SK-N-SH (cell line): ENCODE measurements around the gene TFR2. TPM values are rescaled to one million over a fixed set of nuclear protein-coding genes. Genes with fewer than 3 reads are reported as not detected.

ENCODE experiments used
- CTCF ChIA-PET: fragments of 300-600, 350-600 bp; formaldehyde crosslinking; extraction: SDS; loops from one replicate; lab custom pipeline; 2021; lab: Yijun Ruan, JAX
- POLR2A ChIA-PET: fragments of 350-600 bp; sonication (Branson Sonifier 250); formaldehyde crosslinking; extraction: SDS; loops from one replicate; lab custom pipeline; 2020; ENCODE audit warnings: antibody characterized with exemption, inconsistent platforms; lab: Yijun Ruan, JAX
- DNase-seq: peaks from one replicate; pipeline ENCODE4 v3.0.0; 2012
- H2AFZ ChIP-seq: fragments of 200-600 bp; sonication (generic); 2 replicates; pipeline ENCODE4 v1.8.1; 2016; ENCODE audit warnings: antibody characterized with exemption, mild to moderate bottlenecking, low read depth
- H3F3A ChIP-seq: fragments of 200-600 bp; sonication (generic); replicated peaks from 2 replicates; pipeline ENCODE3; 2016; ENCODE audit warnings: antibody characterized with exemption, mild to moderate bottlenecking; ENCODE audit not compliant: insufficient read depth
- H3K27ac ChIP-seq, 2 experiments: fragments of 200-500 bp in 1 of 2; fragments of 200-600 bp in 1 of 2; sonication (Bioruptor generic) in 1 of 2; sonication (generic), shearing (Covaris generic) in 1 of 2; 2 replicates each; pipeline versions ENCODE4 v1.5.1 to v1.6.1; 2014 to 2016; ENCODE audit warnings: low read depth in 2 of 2, inconsistent platforms in 1 of 2, low read length in 1 of 2, mild to moderate bottlenecking in 1 of 2, mixed read lengths in 1 of 2
- H3K27me3 ChIP-seq: fragments of 200-600 bp; sonication (generic), shearing (Covaris generic); 2 replicates; pipeline ENCODE4 v1.6.1; 2016; ENCODE audit warnings: mixed run types; ENCODE audit not compliant: insufficient read depth
- H3K36me3 ChIP-seq, 2 experiments: fragments of 200-500 bp in 1 of 2; fragments of 200-600 bp in 1 of 2; sonication (Bioruptor generic) in 1 of 2; sonication (generic) in 1 of 2; replicated peaks in 1 of 2; 2 replicates each; pipeline versions ENCODE3 to v1.5.1; 2014 to 2016; ENCODE audit warnings: low read length in 1 of 2, mild to moderate bottlenecking in 1 of 2; ENCODE audit not compliant: insufficient read depth in 2 of 2, control insufficient read depth in 1 of 2
- H3K4me1 ChIP-seq, 2 experiments: fragments of 200-500 bp in 1 of 2; fragments of 200-600 bp in 1 of 2; sonication (Bioruptor generic) in 1 of 2; sonication (generic), shearing (Covaris generic) in 1 of 2; 2 replicates each; pipeline versions ENCODE4 v1.5.1 to v1.6.1; 2014 to 2016; ENCODE audit warnings: low read depth in 1 of 2, low read length in 1 of 2, mixed run types in 1 of 2; ENCODE audit not compliant: insufficient read depth in 2 of 2, control insufficient read depth in 1 of 2
- H3K4me2 ChIP-seq: fragments of 200-600 bp; sonication (generic), shearing (Covaris generic); 2 replicates; pipeline ENCODE4 v1.6.1; 2017; ENCODE audit warnings: mixed run types
- H3K4me3 ChIP-seq, 2 experiments: fragments of 200-500 bp in 1 of 2; fragments of 200-600 bp in 1 of 2; sonication (Bioruptor generic) in 1 of 2; sonication (generic), shearing (Covaris generic) in 1 of 2; 2 replicates each; pipeline versions ENCODE4 v1.5.1 to v1.8.1; 2014 to 2016; ENCODE audit warnings: low read depth in 2 of 2, inconsistent platforms in 1 of 2, low read length in 1 of 2, mild to moderate bottlenecking in 1 of 2, mixed read lengths in 1 of 2, moderate library complexity in 1 of 2
- H3K79me2 ChIP-seq: fragments of 200-600 bp; sonication (generic); 2 replicates; pipeline ENCODE4 v1.8.1; 2017; ENCODE audit warnings: mild to moderate bottlenecking; ENCODE audit not compliant: insufficient read depth
- H3K9ac ChIP-seq: fragments of 200-600 bp; sonication (generic); 2 replicates; pipeline ENCODE4 v1.6.1; 2017; ENCODE audit warnings: mixed run types
- H3K9me2 ChIP-seq: fragments of 200-600 bp; sonication (generic); 2 replicates; pipeline ENCODE4 v1.6.1; 2017; ENCODE audit warnings: mixed run types
- H3K9me3 ChIP-seq: fragments of 200-600 bp; sonication (generic); 2 replicates; pipeline ENCODE4 v1.6.1; 2017; ENCODE audit warnings: mixed run types, mild to moderate bottlenecking, moderate library complexity
- H4K20me1 ChIP-seq: fragments of 200-600 bp; sonication (generic); 2 replicates; pipeline ENCODE4 v1.6.1; 2017; ENCODE audit warnings: mild to moderate bottlenecking, mixed run types; ENCODE audit not compliant: insufficient read depth
- CHD2 ChIP-seq: fragments of 150-350 bp; IDR thresholded peaks from 2 replicates; pipeline ENCODE4 v1.6.1; 2018; ENCODE audit warnings: low read length; ENCODE audit not compliant: partially characterized antibody
- ELF1 ChIP-seq: IDR thresholded peaks from 2 replicates; pipeline ENCODE4 v1.4.0; 2012
- EZH2phosphoT487 ChIP-seq: fragments of 200-600 bp; sonication (generic); IDR thresholded peaks from 2 replicates; pipeline ENCODE4 v1.6.1; 2017; ENCODE audit warnings: low read depth, mixed run types, mild to moderate bottlenecking, antibody characterized with exemption, moderate library complexity, borderline replicate concordance
- FOSL2 ChIP-seq: IDR thresholded peaks from 2 replicates; pipeline ENCODE4 v1.4.0; 2012; ENCODE audit warnings: low read depth, mild to moderate bottlenecking, moderate library complexity, borderline replicate concordance
- FOXM1 ChIP-seq: IDR thresholded peaks from 2 replicates; pipeline ENCODE4 v1.4.0; 2012; ENCODE audit warnings: low read depth, mild to moderate bottlenecking
- MAX ChIP-seq: IDR thresholded peaks from 2 replicates; pipeline ENCODE4 v1.4.0; 2012; ENCODE audit warnings: low read depth
- MEF2A ChIP-seq: IDR thresholded peaks from 2 replicates; pipeline ENCODE4 v1.4.0; 2012; ENCODE audit warnings: low read depth, borderline replicate concordance
- NFIC ChIP-seq: IDR thresholded peaks from 2 replicates; pipeline ENCODE4 v1.4.0; 2012; ENCODE audit warnings: borderline replicate concordance
- PBX3 ChIP-seq: IDR thresholded peaks from 2 replicates; pipeline ENCODE4; 2012
- POLR2AphosphoS5 ChIP-seq: IDR thresholded peaks from 2 replicates; pipeline ENCODE4 v1.6.1; 2012; ENCODE audit warnings: low read depth, low read length
- REST ChIP-seq: IDR thresholded peaks from 2 replicates; pipeline ENCODE4 v1.6.1; 2012; ENCODE audit warnings: mild to moderate bottlenecking, low read depth, low read length, moderate library complexity
- RFX5 ChIP-seq: IDR thresholded peaks from 2 replicates; pipeline ENCODE4 v1.6.1; 2012; ENCODE audit warnings: mild to moderate bottlenecking, improper control_type of control experiment, low read length
- SIN3A ChIP-seq: IDR thresholded peaks from 2 replicates; pipeline ENCODE4 v1.6.1; 2012; ENCODE audit warnings: low read depth, mild to moderate bottlenecking, low read length, moderate library complexity, borderline replicate concordance
- TAF1 ChIP-seq: IDR thresholded peaks from 2 replicates; pipeline ENCODE4 v1.6.1; 2012; ENCODE audit warnings: low read depth, mild to moderate bottlenecking, low read length, moderate library complexity, borderline replicate concordance
- TEAD4 ChIP-seq: IDR thresholded peaks from 2 replicates; pipeline ENCODE4 v1.4.0; 2012; ENCODE audit warnings: mild to moderate bottlenecking, borderline replicate concordance; ENCODE audit not compliant: insufficient read depth
- USF1 ChIP-seq: IDR thresholded peaks from 2 replicates; pipeline ENCODE4 v1.4.0; 2012; ENCODE audit warnings: low read depth, borderline replicate concordance
- ZBTB33 ChIP-seq: IDR thresholded peaks from 2 replicates; pipeline ENCODE4 v1.4.0; 2012; ENCODE audit warnings: low read depth, borderline replicate concordance
- WGBS: methylation state at CpG from one replicate; pipeline ENCODE4 v1.1.6; 2017; ENCODE audit warnings: low lambda C conversion rate; 5-methylcytosine and 5-hydroxymethylcytosine counted together
- polyA plus RNA-seq, 3 experiments: library from polyadenylated mRNA; depleted of rRNA; stranded (reverse); fragments of >200 nt; gene quantifications; 2 replicates each; pipeline ENCODE4 v1.2.3, GENCODE V29; 2012

The TFR2 gene
- polyA plus RNA-seq, 1 of the 3 experiments (the other 2 are of a cell fraction): 0.30 TPM

GRCh38 chr7:100603726-100604027, 37.7 kb downstream of the TFR2 start:
- no peaks in the 10 kb centered on the region for H3K27me3 ChIP-seq
- H3K9ac ChIP-seq: peak overlapping the region; percentile 69
- H3K27ac ChIP-seq: peak overlapping the region; percentile 69 to 97
- peaks cover 27 to 32% of the 10 kb centered on the region in 2 experiments for H3K36me3 ChIP-seq
- peaks cover 18% of the 10 kb centered on the region for H3K79me2 ChIP-seq
- POLR2A ChIA-PET: interaction anchor here (0.6 to 3.7 kb wide), 11 partner anchors 9 to 224 kb away, joined by 3 to 63 read pairs (median 5); partner anchors contain the start of genes FBXO24, GNB2, LRCH4 and MEPCE
- H4K20me1 ChIP-seq: no peaks in the 10 kb centered on the region
- H3K4me3 ChIP-seq: peak overlapping the region; percentile 67 to 76
- peaks cover 38% of the 10 kb centered on the region for H3F3A ChIP-seq
- H3K9me3 ChIP-seq: no peaks in the 10 kb centered on the region
- TF ChIP-seq TEAD4: no peak
- TF ChIP-seq SIN3A: no peak
- no peak for TF ChIP-seq FOSL2
- TF ChIP-seq MAX: no peak
- TF ChIP-seq ELF1: no peak
- TF ChIP-seq, all 33 proteins: peak for 0
- Histone ChIP-seq H3K4me2 (peak overlapping the region; percentile 97), H2AFZ (peak overlapping the region; percentile 69), H3K4me1 (peaks cover 10 to 25% of the 10 kb centered on the region in 2 experiments; a peak in 3 of 4 replicates), H3K9me2 (no peaks in the 10 kb centered on the region)
- CTCF ChIA-PET: interaction anchor here (0.7 to 5.4 kb wide), 15 partner anchors 9 to 248 kb away, joined by 3 to 62 read pairs (median 4); partner anchors contain the start of genes FBXO24, LRCH4, MOSPD3 and POP7
- DNase-seq: no peak
- WGBS: 12% methylated on average over 10 of the region's 10 CpGs

GRCh38 chr7:100602889-100603725, 38.2 kb downstream of the TFR2 start:
- peak; percentile 98 for DNase-seq
- H3K27me3 ChIP-seq: no peaks in the 10 kb centered on the region
- peak overlapping the region; percentile 67 to 76 for H3K4me3 ChIP-seq
- H4K20me1 ChIP-seq: no peaks in the 10 kb centered on the region
- ChIA-PET CTCF (interaction anchor here (0.7 to 5.4 kb wide), 23 partner anchors 9 to 249 kb away, joined by 3 to 62 read pairs (median 4); partner anchors contain the start of genes FBXO24, LRCH4, MOSPD3 and POP7), POLR2A (interaction anchor here (0.6 to 3.7 kb wide), 21 partner anchors 9 to 233 kb away, joined by 3 to 63 read pairs (median 4); partner anchors contain the start of genes ACTL6B, FBXO24, GNB2 and LRCH4)
- H3K79me2 ChIP-seq: peaks cover 18% of the 10 kb centered on the region
- peaks cover 10 to 25% of the 10 kb centered on the region in 2 experiments; a peak in 3 of 4 replicates for H3K4me1 ChIP-seq
- peak overlapping the region; percentile 97 for H3K4me2 ChIP-seq
- peaks cover 33% of the 10 kb centered on the region for H3F3A ChIP-seq
- H3K9ac ChIP-seq: peak overlapping the region; percentile 69
- H3K9me3 ChIP-seq: no peaks in the 10 kb centered on the region
- H3K27ac ChIP-seq: peak overlapping the region; percentile 69 to 97
- H3K9me2 ChIP-seq: no peaks in the 10 kb centered on the region
- H3K36me3 ChIP-seq: peaks cover 26 to 27% of the 10 kb centered on the region in 2 experiments
- H2AFZ ChIP-seq: peak overlapping the region; percentile 69
- 15% methylated on average over 20 of the region's 21 CpGs for WGBS
- TF ChIP-seq CHD2 (peak; percentile 96), FOXM1 (peak; percentile 78; the same call in 1 of the 2 replicates), RFX5 (no peak), REST (peak; percentile 78), PBX3 (peak; percentile 58), TAF1 (peak; percentile 80), ZBTB33 (no peak), MEF2A (no peak; the same call in 1 of the 2 replicates), EZH2phosphoT487 (no peak), NFIC (no peak; the same call in none of the 2 replicates), USF1 (peak; percentile 43; the same call in 1 of the 2 replicates), POLR2AphosphoS5 (peak; percentile 95)
